ENCODE results near the gene ADORA2A.
A peak's percentile ranks its signal among the peaks of the same experiment; 100 is the strongest.

The ADORA2A gene

DNA sequence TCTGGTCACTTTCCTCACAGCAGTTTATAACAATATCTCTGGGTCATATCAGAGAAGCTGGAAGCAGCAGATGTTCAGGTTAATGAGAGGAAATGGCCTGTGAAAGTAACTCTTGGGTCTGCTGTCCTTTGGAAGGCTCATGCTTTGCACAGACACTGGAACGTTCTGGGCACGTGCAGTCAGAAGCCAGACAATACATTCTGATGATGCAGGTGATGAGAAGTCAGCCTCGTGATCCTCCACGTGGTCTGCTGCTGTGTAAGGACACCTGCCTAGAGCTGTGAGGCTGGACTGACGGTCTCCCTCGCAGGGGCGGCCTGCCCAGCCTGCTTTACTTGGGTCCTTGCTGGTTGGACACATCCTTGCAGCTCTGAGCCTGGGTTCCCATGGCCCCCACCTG, 18.8 kb upstream of the ADORA2A start:
- no peak for DNase-seq
- Histone ChIP-seq H3K36me3 (peaks cover 7 to 45% (median 22%) of the 10 kb centered on the region in 3 donors), H3K27ac (no peak overlapping the region), H3K27me3 (no peaks in the 10 kb centered on the region), H3K9me3 (no peaks in the 10 kb centered on the region), H3K4me1 (peaks cover 0 to 39% (median 24%) of the 10 kb centered on the region in 4 donors), H3K4me3 (no peak overlapping the region)
- intact Hi-C loops (cut with DNase I; ENCODE audit: low total_unique reads): no loop called here
- TF ChIP-seq, protein P1, sequence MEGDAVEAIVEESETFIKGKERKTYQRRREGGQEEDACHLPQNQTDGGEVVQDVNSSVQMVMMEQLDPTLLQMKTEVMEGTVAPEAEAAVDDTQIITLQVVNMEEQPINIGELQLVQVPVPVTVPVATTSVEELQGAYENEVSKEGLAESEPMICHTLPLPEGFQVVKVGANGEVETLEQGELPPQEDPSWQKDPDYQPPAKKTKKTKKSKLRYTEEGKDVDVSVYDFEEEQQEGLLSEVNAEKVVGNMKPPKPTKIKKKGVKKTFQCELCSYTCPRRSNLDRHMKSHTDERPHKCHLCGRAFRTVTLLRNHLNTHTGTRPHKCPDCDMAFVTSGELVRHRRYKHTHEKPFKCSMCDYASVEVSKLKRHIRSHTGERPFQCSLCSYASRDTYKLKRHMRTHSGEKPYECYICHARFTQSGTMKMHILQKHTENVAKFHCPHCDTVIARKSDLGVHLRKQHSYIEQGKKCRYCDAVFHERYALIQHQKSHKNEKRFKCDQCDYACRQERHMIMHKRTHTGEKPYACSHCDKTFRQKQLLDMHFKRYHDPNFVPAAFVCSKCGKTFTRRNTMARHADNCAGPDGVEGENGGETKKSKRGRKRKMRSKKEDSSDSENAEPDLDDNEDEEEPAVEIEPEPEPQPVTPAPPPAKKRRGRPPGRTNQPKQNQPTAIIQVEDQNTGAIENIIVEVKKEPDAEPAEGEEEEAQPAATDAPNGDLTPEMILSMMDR (IDR thresholded peaks at IDR 0.05): no peak

GRCh38 chr22:24409707-24410106, 17.7 kb upstream of the ADORA2A start:
- no peaks in the 10 kb centered on the region for H3K9me3 ChIP-seq
- peaks cover 14 to 47% (median 33%) of the 10 kb centered on the region in 3 donors for H3K36me3 ChIP-seq

DNA sequence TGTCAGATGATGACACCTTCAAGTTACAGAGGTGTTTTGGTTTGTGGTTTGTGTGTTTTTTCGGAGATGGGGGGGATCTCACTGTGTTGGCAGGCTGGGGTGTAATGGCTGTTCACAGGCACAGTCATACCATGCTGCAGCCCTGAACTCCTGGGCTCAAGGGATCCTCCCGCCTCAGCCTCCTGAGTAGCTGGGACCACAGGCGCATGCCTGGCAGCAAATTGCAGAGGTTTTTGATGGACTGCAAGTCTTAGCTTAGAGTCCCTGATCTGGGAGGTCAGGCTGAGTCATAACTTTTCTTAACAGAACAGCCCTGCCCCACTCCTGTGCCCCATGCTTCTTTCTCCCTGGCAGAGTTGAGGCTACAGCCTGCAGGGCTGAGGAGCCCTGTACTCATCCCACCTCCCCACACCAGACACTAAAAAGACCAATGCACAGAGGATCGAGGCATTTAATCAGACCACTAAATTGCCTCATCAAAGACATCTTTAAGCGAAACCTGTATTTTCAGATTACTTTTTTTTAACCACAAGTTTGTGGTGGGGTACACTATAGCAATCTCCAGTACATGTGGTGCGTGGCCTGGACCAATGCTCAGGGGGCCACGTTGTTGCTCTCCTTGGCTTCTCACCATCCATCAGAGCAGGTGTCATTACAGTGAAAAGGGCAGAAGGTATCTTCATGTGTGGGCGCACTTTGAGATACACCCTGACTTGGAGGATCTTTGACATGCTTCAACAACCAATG, 17.1 kb upstream of the ADORA2A start:
- Histone ChIP-seq H3K9me3 (no peaks in the 10 kb centered on the region), H3K4me1 (peaks cover 0 to 23% (median 11%) of the 10 kb centered on the region in 4 donors), H3K27me3 (no peaks in the 10 kb centered on the region), H3K36me3 (peaks cover 19 to 52% (median 38%) of the 10 kb centered on the region in 3 donors), H3K4me3 (no peak overlapping the region), H3K27ac (no peak overlapping the region)
- intact Hi-C loops (cut with DNase I; ENCODE audit: low total_unique reads): no loop called here
- DNase-seq: no peak
- TF ChIP-seq, protein P1 (IDR thresholded peaks at IDR 0.05): no peak

More at GRCh38 chr22:24409707-24410106, 17.7 kb upstream of the ADORA2A start:
- Histone ChIP-seq H3K4me3 (no peak overlapping the region), H3K27ac (no peak overlapping the region), H3K4me1 (peaks cover 0 to 28% (median 14%) of the 10 kb centered on the region in 4 donors), H3K27me3 (no peaks in the 10 kb centered on the region)
- TF ChIP-seq, protein P1 (IDR thresholded peaks at IDR 0.05): no peak
- DNase-seq: no peak
- intact Hi-C loops (cut with DNase I; ENCODE audit: low total_unique reads): no loop called here

DNA sequence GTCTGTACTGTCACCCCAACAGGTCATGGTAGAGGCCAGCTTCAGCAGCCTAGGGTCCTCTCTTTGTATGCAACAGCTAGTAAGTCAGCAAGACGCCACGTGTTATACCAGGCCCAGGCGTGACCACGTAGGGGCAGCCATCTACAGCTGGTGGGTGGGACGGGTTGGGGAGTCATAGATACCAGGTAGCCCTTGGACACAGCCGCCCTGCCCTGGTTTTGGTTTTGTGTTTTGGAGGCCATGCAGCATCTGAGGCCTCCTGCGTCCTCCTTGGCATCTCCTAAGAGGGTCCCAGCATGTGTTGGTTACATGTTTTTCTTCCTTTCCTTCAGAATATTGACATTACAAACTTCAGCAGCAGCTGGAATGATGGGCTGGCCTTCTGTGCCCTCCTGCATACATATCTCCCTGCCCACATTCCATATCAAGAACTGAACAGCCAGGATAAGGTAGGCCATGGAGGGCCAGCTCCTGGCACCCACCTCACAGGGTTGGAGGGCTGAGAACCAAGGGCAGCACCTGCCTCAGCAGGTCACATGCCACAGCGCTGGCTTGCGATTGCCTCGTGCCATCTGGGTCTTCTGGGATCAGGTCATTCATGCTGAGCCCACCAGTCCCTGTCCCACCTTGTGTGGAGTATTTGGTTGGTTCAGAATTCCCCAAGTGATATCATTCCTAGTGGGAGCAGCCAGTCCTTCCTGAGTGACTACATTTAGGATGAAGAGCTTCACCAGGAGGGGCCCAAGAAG, 16.0 kb upstream of the ADORA2A start:
- peak in 1 of 2 donors; percentile 54 for DNase-seq
- H3K27ac ChIP-seq: no peak overlapping the region
- TF ChIP-seq, protein P1 (IDR thresholded peaks at IDR 0.05): no peak
- no peaks in the 10 kb centered on the region for H3K27me3 ChIP-seq
- no peak overlapping the region for H3K4me3 ChIP-seq
- H3K9me3 ChIP-seq: no peaks in the 10 kb centered on the region
- H3K36me3 ChIP-seq: peaks cover 25 to 63% (median 50%) of the 10 kb centered on the region in 3 donors
- intact Hi-C loops (cut with DNase I; ENCODE audit: low total_unique reads): no loop called here
- H3K4me1 ChIP-seq: peaks cover 0 to 19% (median 8%) of the 10 kb centered on the region in 4 donors

- TF ChIP-seq, protein P1 (IDR thresholded peaks at IDR 0.05): no peak
- intact Hi-C loops (cut with DNase I; ENCODE audit: low total_unique reads): no loop called here
- H3K4me3 ChIP-seq: no peak overlapping the region
- H3K9me3 ChIP-seq: no peaks in the 10 kb centered on the region
- no peak for DNase-seq
- peaks cover 0 to 10% (median 4%) of the 10 kb centered on the region in 4 donors for H3K4me1 ChIP-seq
- H3K27me3 ChIP-seq: no peaks in the 10 kb centered on the region
- H3K27ac ChIP-seq: no peak overlapping the region
- H3K36me3 ChIP-seq: peaks cover 30 to 72% (median 58%) of the 10 kb centered on the region in 3 donors
Measured at GRCh38 chr22:24412274-24412673, 15.1 kb upstream of the ADORA2A start.

All from tibial artery (tissue), 4 donors.